Measurements from ENCODE around the gene ATG5.

- TF ChIP-seq, protein P1, sequence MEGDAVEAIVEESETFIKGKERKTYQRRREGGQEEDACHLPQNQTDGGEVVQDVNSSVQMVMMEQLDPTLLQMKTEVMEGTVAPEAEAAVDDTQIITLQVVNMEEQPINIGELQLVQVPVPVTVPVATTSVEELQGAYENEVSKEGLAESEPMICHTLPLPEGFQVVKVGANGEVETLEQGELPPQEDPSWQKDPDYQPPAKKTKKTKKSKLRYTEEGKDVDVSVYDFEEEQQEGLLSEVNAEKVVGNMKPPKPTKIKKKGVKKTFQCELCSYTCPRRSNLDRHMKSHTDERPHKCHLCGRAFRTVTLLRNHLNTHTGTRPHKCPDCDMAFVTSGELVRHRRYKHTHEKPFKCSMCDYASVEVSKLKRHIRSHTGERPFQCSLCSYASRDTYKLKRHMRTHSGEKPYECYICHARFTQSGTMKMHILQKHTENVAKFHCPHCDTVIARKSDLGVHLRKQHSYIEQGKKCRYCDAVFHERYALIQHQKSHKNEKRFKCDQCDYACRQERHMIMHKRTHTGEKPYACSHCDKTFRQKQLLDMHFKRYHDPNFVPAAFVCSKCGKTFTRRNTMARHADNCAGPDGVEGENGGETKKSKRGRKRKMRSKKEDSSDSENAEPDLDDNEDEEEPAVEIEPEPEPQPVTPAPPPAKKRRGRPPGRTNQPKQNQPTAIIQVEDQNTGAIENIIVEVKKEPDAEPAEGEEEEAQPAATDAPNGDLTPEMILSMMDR (IDR thresholded peaks at IDR 0.05) = no peak
- TF ChIP-seq POLR2AphosphoS5 (IDR thresholded peaks at IDR 0.05) (no peak), POLR2A (IDR thresholded peaks at IDR 0.05) (no peak)
Observed at GRCh38 chr6:106290954-106291353, 34.6 kb downstream of the ATG5 start.
